Osteocyte (in vitro differentiated cells): ENCODE results near the gene ARL15. TPM values are rescaled to one million over a fixed set of nuclear protein-coding genes. Genes with fewer than 3 reads are reported as not detected.

Source experiments
- DNase-seq: peaks from one replicate; pipeline ENCODE4 v3.0.0; 2021; ENCODE audit warnings: mixed read lengths; ENCODE audit not compliant: unreplicated experiment; ENCODE audit errors: extremely low spot score
- H3K27ac Mint-ChIP-seq: one replicate; pipeline ENCODE4 v1.8.0; 2021; ENCODE audit warnings: mild to moderate bottlenecking, mixed read lengths; ENCODE audit not compliant: unreplicated experiment
- H3K27me3 Mint-ChIP-seq: one replicate; pipeline ENCODE4 v1.8.0; 2021; ENCODE audit warnings: mixed read lengths; ENCODE audit not compliant: unreplicated experiment
- H3K36me3 Mint-ChIP-seq: one replicate; pipeline ENCODE4 v1.8.0; 2021; ENCODE audit warnings: mixed read lengths; ENCODE audit not compliant: unreplicated experiment
- H3K4me1 Mint-ChIP-seq: one replicate; pipeline ENCODE4 v1.8.0; 2021; ENCODE audit warnings: mixed read lengths; ENCODE audit not compliant: unreplicated experiment
- H3K4me3 Mint-ChIP-seq: one replicate; pipeline ENCODE4 v1.8.0; 2021; ENCODE audit warnings: mild to moderate bottlenecking, moderate library complexity, mixed read lengths; ENCODE audit not compliant: unreplicated experiment
- H3K9me3 Mint-ChIP-seq: one replicate; pipeline ENCODE4 v1.8.0; 2021; ENCODE audit warnings: mixed read lengths; ENCODE audit not compliant: unreplicated experiment
- CTCF ChIP-seq: fragments of 200-600 bp; sonication (generic); IDR thresholded peaks from 2 replicates; pipeline ENCODE4 v1.5.0; 2021; ENCODE audit warnings: antibody characterized with exemption, mild to moderate bottlenecking, moderate library complexity
- total RNA-seq: library from RNA; stranded (reverse); gene quantifications from 2 replicates; pipeline ENCODE4 v1.2.1, GENCODE V29; 2021

ARL15 gene
- total RNA-seq, 1 donor from 2014 or later = 16.6 TPM

GRCh38 chr5:54301849-54302248, 8.5 kb downstream of the ARL15 start:
- Mint-ChIP-seq H3K4me3 (no peak overlapping the region), H3K27me3 (no peaks in the 10 kb centered on the region), H3K9me3 (no peaks in the 10 kb centered on the region), H3K36me3 (no peaks in the 10 kb centered on the region), H3K4me1 (peaks cover 9% of the 10 kb centered on the region), H3K27ac (no peak overlapping the region)
- TF ChIP-seq CTCF = no peak
- no peak for DNase-seq

GRCh38 chr5:54301220-54301619, 9.2 kb downstream of the ARL15 start:
- Mint-ChIP-seq H3K9me3 (no peaks in the 10 kb centered on the region), H3K27ac (no peak overlapping the region), H3K4me3 (no peak overlapping the region), H3K4me1 (peaks cover 9% of the 10 kb centered on the region), H3K36me3 (no peaks in the 10 kb centered on the region), H3K27me3 (no peaks in the 10 kb centered on the region)
- TF ChIP-seq CTCF = no peak
- DNase-seq = no peak

GRCh38 chr5:54298947-54299346, 11.4 kb downstream of the ARL15 start:
- H3K27me3 Mint-ChIP-seq = no peaks in the 10 kb centered on the region
- TF ChIP-seq CTCF = no peak
- no peak overlapping the region for H3K27ac Mint-ChIP-seq
- DNase-seq = no peak
- no peak overlapping the region for H3K4me3 Mint-ChIP-seq
- peaks cover 9% of the 10 kb centered on the region for H3K4me1 Mint-ChIP-seq
- H3K36me3 Mint-ChIP-seq = no peaks in the 10 kb centered on the region
- H3K9me3 Mint-ChIP-seq = no peaks in the 10 kb centered on the region

GRCh38 chr5:54296386-54296785, 14.0 kb downstream of the ARL15 start:
- H3K9me3 Mint-ChIP-seq = no peaks in the 10 kb centered on the region
- H3K36me3 Mint-ChIP-seq = no peaks in the 10 kb centered on the region
- no peak for TF ChIP-seq CTCF
- no peak overlapping the region for H3K27ac Mint-ChIP-seq
- H3K4me3 Mint-ChIP-seq = no peak overlapping the region
- H3K27me3 Mint-ChIP-seq = no peaks in the 10 kb centered on the region
- no peak for DNase-seq
- H3K4me1 Mint-ChIP-seq = peaks cover 4% of the 10 kb centered on the region

GRCh38 chr5:54295651-54296276, 14.6 kb downstream of the ARL15 start:
- H3K4me3 Mint-ChIP-seq = no peak overlapping the region
- DNase-seq = no peak
- no peak overlapping the region for H3K27ac Mint-ChIP-seq
- no peaks in the 10 kb centered on the region for H3K27me3 Mint-ChIP-seq
- no peaks in the 10 kb centered on the region for H3K9me3 Mint-ChIP-seq
- no peak for TF ChIP-seq CTCF
- peaks cover 2% of the 10 kb centered on the region for H3K4me1 Mint-ChIP-seq
- no peaks in the 10 kb centered on the region for H3K36me3 Mint-ChIP-seq
